GM21447 (cell line): ENCODE data around the gene KBTBD4.
"Not testable (repeated sequence)": the region's sequence is repeated elsewhere in the genome, so short reads cannot be mapped to it uniquely, and the experiment has no call there.

Experiments used
- ATAC-seq: cut with Tn5 transposase; IDR thresholded peaks from one replicate; pipeline ENCODE4 v1.9.1; 2021; ENCODE audit not compliant: unreplicated experiment

Gene KBTBD4

DNA sequence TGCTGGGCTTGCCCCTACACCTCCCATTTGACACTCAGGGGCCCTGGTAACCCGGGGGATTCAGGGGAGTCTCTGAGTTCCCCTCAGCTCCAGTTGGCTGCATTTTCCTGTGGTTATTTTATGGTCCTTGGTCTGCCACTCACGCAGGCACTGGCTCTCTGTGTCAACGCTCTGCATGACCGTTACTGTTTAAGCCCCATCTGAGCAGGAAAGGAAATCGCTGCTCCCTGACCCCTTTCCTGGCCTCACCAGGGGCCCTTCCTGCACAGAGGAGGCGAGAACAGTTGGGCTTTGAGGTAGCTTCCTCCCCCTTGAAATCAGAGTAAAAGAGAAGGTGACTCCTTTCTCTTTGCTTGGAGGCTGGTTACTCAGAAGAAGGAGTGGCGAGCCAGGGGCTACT is 13.0 kb upstream of the KBTBD4 start:
- ATAC-seq, result no peak

DNA sequence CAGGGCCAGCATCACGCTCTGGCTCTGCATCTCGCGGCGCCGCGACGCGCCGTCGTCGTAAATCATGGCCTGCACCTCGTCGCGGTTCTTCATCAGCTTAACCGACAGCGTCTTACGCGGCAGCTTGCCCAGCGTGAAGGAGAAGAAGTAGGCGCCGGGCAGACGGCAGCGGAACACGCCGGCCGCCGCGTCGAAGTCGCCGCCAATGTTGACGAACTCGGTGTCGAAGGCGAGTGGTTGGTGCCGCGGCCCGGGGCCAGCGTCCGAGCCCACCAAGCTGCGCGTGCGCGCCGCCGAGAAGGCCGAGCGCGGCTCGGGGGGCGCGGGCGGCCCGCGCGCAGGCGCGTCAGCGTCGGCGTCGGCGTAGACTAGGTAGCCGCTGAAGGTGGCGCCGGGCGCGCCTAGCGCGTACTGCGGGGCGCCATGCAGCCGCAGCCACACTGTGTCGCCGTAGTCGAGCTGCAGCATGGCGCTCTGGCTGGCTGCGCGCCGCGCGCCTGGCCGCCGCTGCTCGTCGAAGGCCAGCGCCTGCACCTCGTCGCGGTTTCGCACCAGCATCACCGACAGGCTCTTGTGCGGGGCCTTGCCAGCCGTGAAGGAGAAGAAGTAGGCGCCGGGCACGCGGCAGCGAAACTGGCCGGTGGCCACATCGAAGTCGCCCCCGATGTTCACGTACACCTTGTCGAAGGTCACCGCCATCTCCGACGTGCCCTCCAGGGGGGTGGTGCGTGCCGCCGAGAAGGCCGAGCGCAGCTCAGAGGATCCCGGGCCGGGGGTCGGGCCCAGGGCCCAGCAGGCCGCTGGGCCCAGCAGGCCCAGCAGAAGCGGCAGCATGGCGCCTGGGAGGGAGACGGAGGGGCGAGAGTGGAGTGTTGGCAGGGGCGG is 11.4 kb upstream of the KBTBD4 start:
- no peak for ATAC-seq

DNA sequence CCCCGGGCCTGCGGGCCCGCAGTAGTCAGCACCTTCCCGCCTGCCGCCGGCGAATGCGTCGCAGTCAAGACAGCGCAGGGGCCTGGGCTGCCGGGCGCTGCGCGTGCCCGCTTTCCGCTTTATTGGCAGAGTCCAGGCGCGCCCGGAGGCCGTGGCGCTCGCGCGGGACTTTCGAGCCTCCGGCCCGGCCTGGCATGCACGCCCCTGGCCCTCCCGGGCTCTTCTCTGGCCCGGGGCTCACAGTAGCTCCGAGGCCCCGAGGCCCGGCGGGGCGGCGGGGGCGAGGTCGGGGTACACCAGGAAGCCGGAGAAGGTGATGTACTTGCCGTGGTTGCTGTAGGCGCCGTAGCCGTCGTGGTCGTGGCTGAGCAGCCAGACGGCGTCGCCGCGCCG is 10.8 kb upstream of the KBTBD4 start:
- no peak for ATAC-seq

DNA sequence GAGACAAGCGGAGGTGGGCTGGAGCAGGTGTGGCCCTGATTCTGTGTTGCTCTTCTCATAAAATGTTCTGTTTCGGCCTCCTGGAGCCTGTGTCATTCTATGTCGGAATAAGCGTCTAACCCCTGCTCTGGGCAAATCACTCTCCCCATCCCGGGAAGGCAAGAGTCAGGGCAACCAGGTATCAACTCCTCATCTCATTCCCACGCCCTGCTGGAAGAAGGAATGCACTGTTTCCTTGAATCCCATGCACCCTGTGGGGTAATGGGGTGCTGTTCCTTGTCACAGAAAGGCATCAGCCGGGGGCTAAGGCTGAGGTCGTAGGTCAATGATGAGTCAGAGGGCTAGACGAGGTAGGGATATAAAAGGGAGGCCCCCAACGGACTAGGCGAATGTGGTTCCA is 10.3 kb upstream of the KBTBD4 start:
- no peak for ATAC-seq

DNA sequence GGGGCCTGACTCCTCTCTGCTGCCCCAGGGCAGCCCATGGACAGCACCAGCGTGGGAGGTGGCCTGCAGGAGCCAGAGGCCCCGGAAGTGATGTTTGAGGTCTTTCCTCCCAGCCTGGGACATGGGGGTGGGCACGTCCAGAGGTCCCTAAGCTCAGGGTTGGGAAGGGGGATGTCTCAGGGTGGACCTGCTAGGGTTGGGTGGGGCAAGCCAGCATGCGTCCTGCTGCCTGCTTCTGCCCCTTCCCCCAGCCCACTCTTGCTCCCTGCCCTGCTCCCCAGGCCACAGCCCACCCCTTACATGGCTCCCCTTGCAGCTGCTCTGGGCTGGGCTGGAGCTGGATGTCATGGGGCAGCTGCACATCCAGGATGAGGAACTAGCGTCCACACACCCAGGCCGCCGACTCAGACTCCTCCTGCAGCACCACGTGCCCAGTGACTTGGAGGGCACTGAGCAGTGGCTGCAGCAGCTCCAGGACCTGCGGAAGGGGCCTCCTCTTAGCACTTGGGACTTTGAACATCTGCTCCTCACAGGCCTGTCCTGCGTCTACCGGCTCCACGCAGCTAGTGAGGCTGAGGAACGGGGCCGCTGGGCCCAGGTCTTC is 9.1 kb upstream of the KBTBD4 start:
- ATAC-seq, result no peak

DNA sequence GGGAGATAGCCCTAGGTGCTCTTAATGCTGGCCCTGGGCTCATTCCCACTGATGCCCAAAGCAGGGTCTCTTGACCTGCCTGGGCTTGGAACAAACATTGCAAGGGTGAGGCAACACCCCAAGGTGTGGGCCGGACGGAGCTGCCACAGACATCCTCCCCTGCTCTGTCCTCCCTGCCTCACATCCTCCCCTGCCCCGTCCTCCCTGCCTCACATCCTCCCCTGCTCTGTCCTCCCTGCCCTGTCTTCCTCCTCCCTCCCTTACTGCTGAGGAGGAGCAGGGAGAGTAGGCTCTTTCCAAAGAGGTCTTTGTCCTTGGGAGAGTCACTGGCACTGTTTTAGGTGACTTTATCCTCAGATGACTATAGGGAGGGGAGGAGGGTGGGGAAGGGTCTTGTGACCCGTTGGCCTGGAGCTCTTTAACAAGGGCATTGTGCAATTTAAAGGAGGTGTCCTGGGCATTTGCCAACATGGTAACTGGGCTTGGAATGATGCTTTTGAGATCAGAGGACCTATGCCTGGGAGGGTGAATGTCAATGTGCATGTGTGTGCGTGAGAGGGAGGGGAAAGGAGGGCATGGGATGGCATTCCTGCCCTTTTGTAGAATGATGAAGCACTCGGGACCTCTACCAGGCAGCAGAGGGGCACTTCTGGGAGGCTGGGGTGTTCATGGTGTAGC is 8.4 kb upstream of the KBTBD4 start:
- no peak for ATAC-seq

DNA sequence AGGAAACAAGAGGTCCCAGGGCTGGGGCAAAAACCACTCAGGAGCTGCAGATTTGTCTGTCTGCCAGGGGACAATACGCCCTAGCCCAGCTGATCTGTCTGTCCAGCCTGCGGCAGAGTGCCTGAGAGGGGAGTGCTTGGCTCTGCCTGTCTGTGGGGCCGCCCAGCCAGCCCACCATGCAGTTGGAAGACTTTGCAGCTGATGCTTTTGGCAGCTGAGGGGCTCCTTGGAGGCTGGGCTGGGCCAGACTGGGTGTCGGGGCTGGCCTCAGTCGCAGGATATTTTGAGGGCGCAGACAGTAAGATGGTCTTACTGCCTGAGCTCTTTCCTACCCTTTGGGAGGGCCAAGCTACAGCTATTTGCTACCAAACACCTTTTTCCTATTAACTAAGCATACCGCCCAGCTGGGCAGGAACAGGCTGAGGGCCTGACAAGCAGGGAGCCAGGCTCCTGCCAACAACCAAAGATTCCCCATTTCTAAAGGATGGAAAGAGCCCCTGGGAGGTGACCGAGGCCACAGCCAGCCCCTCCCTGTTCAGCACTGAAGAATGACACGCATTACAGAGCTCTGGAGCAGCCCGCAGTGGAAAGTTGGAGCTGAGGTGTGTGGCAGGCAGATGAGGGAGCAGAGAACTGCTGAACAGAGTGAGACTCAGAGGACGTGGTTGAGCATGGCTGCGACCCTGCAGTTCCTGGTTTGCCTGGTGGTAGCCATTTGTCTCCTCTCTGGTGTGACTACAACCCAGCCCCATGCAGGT is 7.5 kb upstream of the KBTBD4 start, which contains the start of gene FAM180B:
Gene FAM180B (plus strand): TSS at position 581 of the 758 bp plus-strand sequence. CDS start 91 bp downstream, at position 672.
- no peak for ATAC-seq

DNA sequence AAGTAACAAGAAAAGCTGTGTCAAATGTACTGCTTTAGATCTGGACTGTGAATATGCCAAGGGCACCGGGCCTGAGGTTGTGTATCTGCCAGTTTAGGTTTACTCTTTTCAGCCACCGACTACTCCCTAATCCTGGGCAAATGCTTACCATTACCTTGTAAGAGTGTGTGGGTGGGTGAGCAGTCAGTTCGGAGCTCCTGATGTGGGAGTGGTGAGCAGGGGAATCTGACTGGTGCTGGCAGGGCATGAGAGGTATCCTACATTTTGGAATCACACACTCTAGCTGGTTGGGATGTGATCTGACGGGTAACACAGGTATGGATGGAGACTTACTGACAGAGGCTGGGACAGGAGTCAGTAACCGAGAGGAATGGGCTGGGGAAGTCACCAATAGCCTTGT is 5.1 kb upstream of the KBTBD4 start:
- ATAC-seq, result no peak

DNA sequence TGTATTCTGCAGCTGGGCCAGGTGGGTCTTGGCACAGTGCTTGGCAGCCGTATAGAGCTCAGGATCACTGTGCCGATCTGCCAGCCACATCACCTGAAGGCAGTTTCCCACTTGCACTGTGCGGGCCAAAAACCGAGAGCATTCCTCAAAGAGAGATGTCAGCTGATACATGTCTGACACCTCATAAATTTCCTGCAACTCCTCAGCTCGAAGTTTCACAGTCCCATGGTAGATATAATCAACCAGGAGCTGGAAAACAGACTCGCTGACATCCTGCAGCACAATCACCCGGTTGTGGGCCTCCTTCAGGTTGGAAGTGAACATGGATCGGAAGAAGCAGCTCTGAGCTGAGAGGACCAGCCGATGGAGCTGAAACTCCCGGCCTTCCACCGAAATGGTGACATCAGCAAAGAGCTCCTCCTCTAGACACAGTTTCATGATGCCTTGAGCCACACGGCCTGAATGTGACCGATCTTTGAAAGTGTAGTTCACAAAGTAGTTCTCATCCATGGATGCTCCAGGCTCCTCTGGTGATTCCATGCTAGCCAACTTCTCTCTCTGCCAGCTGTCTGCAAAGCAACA is 1.2 kb downstream of the KBTBD4 start:
- no peak for ATAC-seq

DNA sequence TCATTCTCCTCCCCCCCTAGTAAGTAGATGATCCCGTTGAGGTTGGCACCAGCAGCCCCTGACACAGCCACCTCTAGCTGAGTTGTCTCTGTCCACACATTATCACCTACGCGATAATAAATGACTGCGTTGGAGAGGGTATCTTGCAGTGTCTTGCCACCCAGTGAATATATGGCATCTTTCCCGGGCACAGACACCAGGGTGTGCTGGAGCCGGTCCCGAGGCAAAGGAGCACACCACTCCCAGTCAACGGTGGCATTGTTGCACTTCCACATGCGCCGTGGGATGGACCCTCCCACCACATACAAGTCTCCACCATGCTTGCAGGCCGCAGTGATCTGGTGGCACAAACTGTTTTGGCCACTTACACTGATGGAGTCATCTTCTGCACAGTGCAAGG is 5.4 kb downstream of the KBTBD4 start:
- no peak for ATAC-seq

DNA sequence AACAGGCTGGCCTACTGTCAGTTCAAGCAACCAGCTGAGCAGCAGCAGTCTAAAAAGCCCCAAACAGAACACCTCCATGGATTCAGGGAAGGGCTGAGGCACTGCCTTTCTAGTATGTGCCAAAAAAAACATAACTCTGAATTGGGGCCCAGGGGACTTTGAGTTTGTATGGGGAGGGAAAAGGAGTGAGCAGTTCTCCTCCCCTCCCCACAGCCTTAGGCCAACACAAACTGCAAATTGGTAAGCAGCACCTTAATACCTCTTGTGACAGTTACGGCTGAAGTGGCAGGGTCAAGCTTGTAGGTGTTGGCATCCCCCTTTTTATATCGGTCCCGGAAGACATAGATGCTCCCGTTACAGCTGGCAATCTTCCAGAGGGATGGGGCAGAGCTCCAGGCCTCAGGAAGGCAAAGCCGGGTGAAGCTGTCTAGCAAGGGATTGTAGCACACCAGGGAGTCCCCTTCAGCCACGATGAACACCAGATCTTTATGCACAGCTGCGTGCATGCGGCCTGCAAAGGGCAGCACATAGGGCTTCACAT is 6.0 kb downstream of the KBTBD4 start:
- ATAC-seq, result no peak

DNA sequence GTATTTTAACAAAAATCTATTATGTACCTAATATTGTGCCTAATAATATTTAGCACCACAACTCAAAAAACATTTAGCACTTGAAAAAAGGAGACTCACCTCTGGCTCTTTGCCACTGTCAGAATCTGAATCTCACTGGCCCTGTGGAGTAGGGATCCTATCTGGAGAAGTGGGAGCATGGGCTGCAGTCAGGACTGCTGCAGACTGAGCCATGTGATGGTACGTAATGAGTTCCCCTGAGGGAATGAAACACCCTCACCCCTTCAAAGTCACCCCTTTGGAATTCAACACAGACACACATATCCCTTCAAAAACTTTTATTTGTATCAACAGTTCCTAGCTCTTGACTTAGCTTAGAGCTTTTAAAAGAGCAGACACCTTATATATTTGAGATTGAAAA is 6.9 kb downstream of the KBTBD4 start:
- no peak for ATAC-seq

DNA sequence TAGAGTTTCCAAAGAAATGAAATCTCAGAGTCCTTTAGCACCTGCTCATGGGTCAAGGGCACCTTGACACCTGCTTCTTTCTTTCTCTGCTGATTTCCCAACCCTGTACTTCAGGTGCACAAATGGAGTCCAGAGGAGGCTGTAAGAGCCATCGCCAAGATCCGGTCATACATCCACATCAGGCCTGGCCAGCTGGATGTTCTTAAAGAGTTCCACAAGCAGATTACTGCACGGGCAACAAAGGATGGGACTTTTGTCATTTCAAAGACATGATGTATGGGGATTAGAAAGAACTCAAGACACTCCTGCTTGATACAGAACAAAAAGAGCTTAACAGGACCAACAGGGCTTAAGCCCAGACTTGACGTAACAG is 7.4 kb downstream of the KBTBD4 start:
- ATAC-seq, result no peak

DNA sequence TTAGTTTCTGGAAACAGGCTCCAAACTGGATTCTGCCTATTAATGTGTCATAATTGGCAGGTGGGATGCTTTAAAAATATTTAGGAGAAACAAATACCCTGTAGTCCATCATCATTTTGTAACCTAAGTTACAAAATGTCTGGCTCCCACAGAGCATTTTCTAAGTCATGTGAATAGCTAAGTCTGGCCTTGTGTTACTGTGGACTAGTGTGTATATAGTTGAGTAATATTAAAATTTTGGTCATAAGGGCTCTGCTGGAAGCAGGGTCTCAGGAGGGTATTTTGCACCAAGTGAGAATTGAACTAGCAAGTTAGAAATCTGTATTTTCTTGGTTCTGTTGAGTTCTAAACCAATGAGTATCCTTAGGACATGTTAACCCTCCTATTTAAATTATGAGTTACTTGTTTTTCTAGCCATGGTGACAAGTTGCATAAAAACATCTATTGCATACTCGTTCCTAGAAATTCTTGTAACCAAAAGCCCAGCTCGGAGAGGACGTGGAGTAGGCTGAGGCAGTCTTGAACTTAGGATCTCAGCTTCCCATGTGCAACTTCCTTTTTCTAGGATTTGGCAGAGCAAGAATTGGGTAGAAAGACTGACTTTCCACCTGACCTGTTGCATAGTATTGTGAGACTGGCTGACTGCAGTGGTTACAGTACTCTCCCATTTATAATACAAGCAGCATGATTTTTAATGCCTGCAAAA is 8.0 kb downstream of the KBTBD4 start:
- no peak for ATAC-seq

DNA sequence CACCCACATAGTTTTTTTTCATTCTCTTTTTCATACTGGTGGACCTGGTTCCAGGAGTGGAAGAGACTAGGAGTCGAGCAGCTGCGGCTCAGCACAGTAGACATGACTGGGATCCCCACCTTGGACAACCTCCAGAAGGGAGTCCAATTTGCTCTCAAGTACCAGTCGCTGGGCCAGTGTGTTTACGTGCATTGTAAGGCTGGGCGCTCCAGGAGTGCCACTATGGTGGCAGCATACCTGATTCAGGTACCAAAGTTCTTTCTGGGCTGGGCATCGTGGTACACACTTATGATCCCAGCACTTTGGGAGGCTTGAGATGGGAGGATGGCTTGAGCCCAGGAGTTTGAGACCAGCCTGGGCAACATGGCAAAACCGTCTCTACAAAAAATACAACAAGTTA is 9.1 kb downstream of the KBTBD4 start:
- no peak for ATAC-seq

DNA sequence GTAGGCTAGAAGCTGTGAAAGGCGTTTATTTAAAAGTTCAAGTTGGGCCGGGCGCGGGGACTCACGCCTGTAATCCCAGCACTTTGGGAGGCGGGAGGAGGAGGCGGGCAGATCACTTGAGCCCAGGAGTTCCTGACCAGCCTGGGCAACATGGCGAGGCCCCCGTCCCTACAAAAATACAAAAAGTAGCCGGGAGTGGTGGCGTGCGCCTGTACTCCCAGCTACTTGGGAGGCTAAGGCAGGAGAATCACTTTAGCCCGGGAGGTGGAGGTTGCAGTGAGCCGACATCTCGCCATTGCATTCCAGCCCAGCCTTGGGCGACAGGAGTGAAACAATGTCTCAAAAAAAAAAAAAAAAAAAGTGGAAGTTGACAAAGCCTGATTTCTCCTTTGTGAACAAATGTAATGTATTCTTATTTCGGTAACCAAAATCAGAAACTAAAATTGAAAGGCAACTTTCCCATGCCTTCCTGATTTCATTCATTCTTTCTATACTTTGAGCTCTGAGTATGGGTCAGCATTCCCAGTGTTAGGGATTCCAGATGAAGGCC is 12.5 kb downstream of the KBTBD4 start:
- no peak for ATAC-seq

DNA sequence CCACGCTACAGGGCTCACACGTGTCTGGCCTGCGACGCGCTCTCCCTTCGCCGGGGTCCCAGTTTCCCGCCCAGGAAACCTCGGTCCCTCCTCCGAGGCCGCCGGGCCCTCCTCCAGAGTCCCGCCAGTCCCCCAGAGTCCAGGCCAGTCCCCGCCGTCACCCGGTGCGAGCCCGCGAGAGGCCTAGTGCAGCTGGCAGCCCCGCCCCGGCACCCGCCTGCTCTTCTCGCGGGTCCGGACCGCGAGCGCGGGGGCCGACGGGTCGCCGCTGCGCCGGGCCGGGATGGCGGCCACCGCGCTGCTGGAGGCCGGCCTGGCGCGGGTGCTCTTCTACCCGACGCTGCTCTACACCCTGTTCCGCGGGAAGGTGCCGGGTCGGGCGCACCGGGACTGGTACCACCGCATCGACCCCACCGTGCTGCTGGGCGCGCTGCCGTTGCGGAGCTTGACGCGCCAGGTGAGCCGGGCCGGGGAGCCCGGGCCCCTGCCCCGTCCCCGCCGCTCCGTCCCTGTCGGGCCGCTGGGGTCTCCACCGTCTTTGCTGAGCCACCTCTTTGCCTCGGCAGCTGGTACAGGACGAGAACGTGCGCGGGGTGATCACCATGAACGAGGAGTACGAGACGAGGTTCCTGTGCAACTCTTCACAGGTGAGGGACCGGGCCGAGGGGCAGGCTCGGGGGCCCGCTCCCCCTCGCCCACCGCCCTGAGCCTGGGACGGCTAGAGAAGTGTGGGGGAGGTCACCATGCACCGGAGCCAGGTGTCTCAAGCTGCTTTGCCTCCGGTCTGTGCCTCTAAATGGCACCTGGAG is 13.2 kb downstream of the KBTBD4 start, which contains the start of gene PTPMT1:
Gene PTPMT1 (plus strand): TSS at position 260 of the 809 bp plus-strand sequence. CDS start 24 bp downstream, at position 284.
- peak; percentile 81 for ATAC-seq

DNA sequence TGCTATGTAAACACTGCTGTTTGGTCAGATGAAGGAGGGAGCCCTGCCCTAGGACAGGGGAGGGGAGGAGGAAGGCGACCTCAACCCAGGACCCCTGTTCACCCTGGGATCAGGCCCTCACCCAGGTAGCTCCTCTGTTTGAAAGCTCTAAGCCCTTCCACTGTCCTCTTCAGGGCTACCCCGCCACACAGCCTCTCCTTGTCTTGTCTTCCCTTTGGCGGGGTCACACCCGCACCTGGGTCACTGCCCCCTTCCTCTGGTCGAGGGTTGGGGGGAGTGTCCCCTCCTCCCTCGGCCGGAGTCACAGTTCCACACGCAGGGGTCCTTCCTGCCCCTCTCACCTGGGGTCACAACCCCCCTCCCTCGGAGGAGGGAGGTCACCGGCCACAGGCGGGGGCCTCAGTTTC is 13.8 kb downstream of the KBTBD4 start:
- ATAC-seq, result peak; percentile 6

DNA sequence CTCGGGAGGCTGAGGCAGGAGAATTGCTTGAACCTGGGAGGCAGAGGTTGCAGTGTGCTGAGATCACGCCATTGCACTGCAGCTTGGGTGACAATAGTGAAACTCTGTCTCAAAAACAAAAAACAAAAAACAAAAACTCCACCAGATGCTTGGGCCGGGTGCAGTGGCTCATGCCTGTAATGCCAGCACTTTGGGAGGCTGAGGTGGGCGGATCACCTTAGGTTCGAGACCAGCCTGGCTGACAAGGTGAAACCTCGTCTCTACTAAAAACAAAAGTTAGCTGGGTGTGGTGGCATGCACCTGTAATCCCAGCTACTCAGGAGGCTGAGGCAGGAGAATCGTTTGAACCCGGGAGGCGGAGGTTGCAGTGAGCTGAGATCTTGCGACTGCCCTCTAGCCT is 14.4 kb downstream of the KBTBD4 start:
- not testable (repeated sequence) for ATAC-seq
